D341Med (cell line): ENCODE data around the gene ABLIM2.
A peak's percentile ranks its signal among the peaks of the same experiment; 100 is the strongest.

Experiments
- DNase-seq: peaks from one replicate; pipeline ENCODE4 v3.0.0; 2012; ENCODE audit warnings: low spot score

ABLIM2 gene

DNA sequence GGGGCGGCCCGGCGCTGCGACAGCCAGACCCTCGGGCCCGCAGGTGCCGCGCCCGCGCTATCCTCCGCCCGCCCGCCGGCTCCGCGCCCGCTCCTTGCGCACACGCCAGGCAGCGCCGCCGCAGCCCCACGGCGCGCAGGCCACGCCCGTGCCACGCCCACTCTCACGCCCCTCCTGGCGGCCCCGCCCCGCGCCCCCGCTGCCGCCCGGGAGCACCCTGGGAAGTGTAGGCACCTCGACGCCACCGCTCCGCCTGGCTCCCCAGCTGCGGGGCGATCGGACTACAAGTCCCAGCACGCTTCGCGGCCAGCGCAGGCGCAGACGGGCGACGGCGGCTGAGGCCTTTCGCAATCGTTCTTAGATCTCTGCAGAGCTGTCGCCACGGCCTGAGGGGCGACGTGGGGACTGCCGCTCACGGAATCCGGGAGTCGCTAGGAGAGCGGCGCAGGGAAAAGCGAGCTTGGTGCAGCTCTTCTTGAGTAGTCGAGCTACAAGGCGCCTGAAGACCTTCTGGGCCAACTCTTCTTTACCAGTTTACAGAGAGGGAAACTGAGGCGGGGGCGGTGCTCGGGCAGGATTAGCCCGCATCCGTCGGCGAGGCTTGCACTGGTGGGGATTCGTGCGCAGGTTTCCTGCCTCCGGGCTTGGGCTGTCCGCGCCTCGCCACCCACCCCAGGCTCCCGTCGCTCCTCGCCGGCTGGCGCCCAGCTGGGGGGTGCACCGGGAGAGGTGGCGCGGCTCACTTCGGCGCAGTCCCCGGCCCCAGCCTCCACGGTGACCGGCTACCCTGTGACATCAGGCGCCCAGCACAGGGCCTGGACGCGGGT lies at the start of gene ABLIM2:
Gene ABLIM2 (minus strand): TSS at position 104 of the 827 bp plus-strand sequence. CDS start 124 bp downstream, outside the sequence.
- DNase-seq, result peak; percentile 100

DNA sequence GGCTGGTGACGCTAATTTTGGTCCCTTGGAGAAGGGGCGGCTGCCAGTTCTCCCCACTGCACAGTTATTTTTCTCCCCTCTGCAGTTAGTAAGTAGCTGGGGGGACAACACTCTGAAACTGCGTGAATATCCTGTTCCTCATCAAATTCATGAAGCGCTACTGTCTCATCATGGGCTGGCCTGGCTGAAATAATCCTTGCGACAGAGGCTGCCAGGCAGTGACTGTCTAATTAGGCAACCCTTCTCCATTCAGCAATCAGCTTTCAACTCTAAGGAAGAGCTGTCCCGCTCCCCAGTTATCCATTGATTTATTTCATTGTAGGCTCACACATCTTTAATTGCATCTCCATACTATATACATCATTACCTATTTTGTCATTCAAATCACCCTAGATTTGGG lies 48.7 kb upstream of the ABLIM2 start:
- no peak for DNase-seq

DNA sequence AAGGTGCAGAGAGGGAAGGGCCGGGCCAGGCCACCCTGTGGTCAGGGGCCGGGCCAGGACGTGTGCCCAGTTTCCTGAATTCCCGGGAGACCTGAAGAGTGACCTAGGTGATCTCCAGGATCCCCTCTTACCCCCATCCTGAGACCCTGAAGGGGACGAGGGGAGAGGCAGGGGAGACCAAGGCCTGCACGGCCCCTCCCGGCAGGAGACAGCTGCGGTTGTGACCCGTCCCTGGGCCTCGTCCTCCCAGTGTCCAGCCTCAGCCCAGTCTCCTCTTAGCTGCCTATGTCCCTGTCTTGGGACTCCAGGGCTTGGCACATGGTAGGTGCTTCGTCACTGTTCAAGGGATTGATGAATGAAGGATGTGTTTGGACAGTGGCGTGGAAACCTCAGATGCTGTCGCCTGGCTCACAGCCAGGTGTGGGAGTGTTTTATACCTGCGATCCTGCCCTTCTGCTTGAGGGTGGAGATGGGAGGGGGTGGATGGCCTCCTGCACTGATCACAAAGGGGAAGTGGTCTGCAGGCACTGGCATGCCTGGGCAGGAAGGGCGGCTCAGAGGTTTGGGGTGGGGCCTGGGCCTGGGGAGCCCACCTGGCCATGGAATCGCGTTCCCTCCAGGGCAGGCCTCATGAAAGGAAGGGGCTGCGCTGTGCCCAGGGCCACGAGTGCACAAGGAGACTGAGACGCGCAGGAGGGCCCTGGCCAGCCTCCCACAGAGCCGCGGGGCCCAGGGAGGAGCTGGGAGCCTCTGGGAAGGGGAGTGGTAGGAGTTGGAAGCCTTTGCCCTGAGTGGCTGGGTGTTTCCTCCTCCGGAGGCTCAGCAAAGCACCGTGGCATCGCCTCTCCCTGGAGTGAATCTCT lies 47.4 kb upstream of the ABLIM2 start:
- no peak for DNase-seq

DNA sequence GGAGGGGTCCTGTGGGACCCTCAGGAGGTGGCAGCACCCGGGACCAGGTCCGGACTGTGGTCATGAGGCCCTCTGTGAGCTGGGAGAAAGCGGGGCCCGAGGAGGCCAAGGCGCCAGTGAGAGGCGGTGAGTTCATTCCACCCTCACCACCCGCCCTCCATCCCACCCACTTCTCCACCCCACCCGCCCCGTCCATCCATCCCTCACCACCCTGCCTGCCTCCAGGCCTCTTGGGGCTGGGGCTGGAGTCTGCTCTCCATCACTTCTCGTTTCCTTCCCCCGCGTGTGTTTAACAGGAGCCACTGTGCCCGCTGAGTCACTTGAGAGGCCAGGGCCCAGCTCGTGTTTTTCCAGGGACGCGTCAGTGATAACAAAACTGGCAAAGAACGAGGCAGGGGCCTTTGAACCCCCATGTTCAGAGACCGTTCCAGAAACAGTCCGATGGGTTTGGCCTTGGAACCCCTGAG lies 46.7 kb upstream of the ABLIM2 start:
- DNase-seq, result no peak

DNA sequence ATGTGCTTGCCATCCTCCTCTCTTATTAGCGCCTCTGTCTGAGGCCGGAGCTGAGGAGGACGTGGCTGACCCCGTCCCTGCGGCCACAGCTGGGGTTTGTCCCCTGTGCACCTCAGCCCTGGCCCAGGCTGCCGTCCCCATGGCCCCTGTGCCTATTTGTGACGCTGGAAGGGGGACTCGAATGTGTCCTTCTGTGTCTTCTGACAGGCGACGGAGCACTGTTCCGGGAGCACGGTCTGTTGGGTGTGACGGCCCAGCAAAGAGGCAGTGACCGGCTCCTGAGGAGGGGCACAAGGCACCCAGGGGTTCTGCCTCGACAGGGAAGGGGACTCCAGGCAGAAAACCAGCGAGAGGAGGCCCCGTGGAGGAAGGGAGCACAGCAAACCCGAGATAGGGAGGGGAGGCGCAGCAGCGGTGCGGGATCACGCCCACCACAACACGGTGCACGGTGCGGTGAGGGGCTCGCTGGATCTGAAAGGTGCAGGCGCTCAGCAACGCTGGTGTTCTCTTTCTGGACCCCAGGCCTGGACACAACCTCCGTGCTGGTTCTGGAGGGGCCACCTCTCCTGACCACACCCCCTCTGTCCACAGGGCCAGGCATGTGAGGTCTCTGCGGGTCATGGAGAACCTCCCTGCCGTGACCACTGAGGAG lies 46.1 kb upstream of the ABLIM2 start:
- no peak for DNase-seq

DNA sequence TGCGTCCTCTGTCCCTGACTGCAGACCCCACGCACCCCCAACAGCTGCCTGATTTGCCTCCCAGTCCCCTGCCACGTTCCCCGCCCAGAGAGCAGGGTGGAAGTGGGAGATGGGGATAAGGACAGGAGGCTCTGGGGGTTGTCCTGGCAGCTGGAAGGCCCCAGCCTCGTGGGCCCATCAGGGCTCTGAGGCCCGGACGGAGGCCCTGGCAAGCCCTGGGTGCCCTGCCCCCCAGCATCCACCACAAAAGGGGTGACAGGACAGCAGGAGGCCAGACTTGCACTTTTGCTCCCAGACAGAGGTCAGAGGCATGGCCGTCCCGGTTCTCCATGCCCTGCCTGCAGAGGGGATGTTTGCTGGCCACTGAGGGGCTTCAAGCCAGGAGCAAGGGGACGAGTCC lies 45.2 kb upstream of the ABLIM2 start:
- DNase-seq, result no peak

DNA sequence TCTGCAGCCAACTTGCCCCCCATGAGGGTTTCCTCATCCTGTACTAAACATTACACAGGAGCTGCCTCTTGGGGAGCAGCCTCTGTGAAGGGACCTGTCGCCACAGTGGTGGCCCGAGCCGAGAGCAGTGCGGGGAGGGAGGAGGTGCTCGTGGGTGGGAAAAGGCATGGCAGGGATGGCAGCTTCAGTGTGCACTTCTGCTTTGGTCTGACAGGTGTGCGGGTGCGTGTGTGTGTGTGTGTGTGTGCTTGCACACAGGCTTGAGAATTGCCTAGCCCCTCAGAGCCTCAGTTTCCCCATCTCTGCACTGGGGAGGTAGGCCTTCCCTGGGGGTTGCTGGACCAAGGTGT lies 44.4 kb upstream of the ABLIM2 start:
- no peak for DNase-seq

DNA sequence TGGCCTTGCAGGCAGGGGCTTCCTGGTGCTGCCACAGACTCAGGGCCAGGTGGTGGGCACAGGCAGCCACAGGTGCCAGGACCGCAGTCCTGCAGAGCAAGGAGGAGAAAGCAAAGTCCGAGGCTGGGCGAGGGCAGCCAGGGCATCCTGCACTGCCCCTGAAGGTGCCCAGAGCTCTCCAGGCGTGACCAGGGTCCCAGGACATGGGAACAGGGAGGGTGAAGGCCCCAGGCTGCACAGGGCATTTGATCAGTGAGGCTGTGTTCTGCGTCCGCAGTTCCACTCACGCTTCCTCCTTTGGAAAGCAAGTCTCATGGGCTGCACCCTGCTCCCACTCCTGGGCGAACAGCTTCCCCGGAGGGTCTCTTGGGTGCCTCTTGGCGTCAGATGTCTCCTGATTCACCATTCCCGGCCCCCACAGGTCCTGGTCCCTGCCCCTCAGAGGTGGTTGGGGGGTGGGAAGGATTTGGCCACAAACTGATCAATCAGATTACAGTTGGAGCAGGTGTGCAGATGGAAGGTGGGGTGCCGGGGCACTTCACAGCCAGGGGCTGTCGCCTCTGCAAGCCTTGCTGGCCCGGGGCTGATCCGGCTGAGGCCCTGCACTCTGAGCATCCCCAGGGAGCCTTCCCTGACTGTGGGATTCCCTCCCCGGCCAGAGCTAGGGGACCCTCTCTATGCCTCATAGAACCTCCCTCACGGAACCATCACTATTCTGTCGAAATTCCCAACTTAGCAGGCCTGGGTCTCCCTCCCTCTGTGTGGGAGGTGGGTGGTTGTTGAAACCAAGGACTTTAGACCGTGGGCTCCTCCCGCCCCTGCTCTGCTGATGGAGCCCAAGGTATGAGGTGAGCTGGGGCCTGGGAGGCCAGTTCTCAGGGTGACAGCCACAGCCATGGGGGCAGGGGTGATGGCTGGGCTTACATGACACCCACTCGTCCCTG lies 43.8 kb upstream of the ABLIM2 start:
- no peak for DNase-seq

DNA sequence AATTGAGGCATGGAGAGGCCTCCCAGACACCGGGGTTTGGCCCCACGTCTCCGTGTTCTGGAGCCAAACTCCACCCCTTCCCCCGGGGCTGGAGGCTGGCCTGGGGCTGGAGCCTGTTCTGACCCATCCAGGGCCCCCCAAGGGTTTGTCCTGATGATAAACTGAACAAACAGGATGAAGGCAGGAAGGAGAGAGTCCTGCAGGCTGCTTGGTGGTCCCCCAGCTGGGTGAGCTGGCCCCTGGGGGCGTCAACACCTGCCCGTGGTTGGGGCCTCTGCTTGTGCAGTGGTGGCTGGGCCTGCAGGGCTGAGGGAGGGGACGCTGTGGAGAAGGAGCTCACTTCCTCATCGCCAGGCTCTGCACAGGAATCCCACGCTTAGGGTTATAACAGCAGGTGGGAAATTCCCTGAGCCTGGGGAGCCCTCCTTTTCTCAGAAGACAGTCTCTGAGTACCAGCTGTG lies 42.7 kb upstream of the ABLIM2 start:
- no peak for DNase-seq

DNA sequence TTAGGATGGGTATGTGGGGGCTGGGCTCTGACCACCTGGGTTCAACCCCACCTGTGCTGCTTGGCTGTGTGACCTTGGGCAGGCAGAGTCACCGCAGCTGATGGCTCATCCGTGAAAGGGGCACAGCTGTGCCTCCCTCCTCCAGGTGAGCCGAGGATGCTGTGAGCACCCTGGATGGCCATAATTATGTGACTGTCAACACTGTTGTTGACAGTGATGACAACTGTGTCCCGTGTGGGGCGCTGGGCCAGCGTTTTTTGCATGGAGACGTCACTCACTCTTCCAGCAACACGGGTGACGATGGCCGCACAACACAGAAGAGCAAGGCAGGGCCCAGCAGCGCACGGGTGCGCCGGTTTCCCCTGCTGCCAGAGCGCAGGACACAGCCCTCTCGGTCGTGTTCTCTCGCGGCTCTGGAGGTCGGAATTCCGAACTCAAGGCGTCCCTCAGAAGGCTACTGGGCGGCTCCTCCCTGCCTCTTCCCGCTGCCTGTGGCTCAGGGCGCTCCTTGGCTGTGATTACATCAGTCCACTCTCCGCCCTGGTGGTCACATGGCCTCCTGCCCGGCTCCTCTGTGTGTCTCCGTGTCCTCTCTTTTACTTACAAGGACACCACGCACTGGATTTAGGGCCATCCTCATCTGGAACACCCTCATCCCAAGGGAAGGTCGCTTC lies 41.8 kb upstream of the ABLIM2 start:
- DNase-seq, result no peak

DNA sequence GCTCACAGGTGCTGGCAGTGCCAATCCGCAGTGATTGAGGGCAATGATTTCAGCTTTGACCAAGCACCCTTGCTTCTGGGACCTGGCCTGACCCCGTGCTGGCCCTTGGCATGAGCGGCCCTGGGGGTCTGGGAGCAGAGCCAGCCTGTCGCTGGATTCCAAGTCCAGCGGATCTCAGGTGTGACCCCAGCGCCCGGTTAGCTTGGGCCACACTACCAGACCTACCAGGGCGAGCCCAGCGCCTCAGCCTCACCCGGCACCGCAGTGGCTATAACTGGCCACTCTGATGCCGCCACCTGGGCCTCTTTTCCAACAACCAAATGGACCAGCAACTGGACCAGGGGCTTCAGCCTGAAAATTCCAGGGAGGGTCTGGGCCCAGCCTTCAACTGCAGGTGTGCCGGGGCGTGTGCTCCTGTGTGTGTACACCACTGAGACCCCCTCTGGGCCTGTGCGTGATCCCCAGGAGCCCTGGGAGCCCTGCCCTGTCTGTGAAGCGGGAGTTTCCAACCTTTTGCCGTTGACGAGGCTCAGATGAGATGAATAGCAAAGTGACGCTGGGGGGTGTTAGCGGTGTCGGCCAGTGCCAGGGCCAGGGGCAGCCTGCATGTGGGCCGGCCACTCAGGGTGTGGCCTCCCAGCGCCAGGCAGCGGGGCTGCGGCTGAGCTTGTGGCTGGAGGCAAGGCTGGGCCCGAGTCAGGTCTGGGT lies 41.1 kb upstream of the ABLIM2 start:
- no peak for DNase-seq

DNA sequence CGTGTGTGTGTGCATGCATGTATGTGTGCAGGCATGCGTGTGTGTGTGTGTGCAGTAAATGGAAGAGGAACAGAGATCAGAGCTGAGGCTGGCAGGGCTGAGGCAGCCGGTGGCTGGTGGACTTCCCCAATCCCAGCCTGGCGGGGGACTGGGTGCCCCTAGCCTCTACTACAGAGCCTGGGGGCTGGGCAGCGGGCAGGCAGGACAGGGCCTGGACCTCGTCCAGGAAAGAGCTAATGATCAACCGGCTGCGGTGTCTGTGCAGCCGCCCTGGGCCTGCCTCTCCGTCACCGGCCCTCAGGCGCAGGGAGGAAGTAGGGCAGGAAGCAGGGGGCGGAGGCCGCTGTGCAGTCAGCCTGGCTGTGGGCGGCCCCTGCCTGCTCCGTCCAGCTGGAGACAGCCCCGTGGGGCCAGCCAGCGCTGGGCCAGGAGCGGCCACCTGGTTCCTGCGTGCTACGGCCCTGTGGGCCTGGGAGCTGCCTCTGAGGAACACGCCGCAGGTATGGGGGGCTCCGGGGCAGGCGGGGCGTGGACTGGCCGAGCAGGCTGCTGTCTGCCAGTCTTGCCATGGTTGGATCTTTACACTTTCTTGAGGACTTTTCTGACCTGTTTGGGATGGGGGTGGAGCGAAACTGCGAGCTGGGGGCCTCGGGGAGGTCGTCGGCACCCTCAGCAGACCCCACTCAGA lies 40.4 kb upstream of the ABLIM2 start, which contains the start of gene SH3TC1:
Gene SH3TC1 (plus strand): TSS at position 385 of the 688 bp plus-strand sequence. CDS start 5,905 bp downstream, outside the sequence.
- no peak for DNase-seq

DNA sequence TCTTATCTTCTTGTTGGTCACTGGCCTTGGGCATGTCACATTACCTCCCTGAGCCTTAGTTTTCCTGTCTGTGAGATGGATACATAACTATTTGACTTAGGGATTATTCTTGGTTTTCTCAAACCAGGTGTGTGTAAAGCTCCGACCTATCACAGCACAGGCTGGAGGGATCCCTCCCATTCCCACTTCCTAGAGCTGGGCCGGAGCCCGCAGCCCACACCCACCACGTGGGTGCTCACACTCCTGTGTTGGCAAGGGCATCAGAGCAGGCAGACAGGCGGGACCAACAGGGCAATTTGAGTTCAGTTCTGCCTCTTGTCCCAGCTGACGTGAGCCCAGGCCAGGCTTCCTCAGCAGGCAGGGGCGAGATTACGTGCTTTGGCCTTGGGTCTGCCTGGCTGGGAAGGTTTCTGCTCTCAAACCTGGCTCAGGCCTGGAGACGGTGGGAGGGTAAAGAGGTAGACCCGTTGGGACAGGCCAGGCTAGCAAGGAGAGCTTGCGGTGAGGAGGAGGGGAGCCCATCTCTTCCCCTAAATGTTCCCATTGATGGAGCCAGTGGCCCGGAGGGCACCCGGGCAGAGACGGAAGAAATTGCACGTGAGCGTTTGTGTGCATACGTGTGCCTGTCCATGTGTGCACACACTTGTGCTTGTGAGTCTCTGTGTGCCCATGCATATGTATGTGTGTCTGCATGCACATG lies 39.7 kb upstream of the ABLIM2 start:
- no peak for DNase-seq

DNA sequence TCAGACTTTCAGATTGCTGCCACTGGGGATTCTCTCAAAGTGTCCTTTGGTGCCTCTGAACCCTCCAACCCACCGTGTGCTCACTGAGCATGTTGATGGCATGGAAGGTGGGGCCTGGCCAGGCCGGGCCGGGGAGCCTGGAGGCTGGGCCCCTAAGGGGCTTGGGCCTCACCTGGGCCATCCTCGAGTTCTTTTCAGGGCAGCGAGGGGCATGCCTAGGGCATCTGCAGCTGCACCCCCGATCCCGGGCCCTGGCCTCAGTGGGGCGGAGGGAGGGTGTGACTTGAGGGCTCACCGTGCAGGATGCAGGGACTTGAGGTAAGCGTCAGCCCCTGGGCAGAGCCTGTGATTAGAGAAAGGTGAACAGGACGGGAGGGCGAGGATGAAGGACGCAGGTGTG lies 38.9 kb upstream of the ABLIM2 start:
- DNase-seq, result no peak

DNA sequence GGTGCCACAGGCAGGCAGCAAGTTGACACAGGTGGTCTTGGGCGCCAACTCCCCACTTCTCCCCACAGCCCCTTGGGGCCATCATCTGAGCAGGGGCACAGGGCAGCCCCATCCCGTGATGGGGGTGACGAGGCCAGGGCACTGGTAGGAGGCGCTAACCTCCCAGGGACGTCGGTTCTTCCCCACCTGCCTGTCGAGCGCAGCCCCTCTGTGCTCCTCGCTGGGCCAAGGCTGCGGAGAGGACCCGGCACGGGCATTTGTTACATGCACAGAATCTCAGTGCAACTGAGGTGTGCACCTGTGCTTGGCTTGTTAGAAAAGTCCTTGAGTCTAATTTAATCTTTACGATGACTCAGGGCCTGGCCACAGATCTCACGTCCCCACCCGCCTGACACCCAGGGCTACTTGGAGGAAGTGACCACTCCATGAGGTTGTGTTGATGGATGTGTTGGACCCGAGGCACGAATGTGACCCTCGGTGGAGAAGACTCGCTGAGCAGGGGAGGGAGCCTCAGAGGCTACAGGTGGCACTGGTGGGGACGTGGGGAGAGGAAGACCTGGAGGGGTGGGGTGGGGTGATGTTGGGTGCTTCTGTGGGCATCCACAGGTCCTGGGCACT lies 37.3 kb upstream of the ABLIM2 start:
- no peak for DNase-seq

DNA sequence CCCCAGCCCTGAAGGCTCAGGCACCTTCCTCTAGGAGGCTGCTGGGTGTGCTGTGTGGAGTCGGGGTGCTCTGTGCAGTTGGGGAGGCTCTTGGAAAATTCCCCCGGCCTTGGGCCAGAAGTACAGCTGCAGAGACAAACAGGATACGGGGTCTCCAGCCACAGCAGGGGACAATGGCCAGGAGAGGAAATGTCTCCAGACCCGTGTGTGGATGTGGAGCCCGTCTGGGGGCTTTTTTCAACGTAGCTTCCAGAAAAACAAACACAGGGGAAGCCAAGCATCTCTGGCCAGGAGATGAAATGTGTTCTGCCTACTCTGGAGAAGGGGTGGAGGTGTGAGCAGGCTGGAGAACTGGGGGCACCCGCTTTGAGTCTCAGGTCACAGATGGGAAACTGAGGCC lies 36.8 kb upstream of the ABLIM2 start:
- DNase-seq, result no peak

DNA sequence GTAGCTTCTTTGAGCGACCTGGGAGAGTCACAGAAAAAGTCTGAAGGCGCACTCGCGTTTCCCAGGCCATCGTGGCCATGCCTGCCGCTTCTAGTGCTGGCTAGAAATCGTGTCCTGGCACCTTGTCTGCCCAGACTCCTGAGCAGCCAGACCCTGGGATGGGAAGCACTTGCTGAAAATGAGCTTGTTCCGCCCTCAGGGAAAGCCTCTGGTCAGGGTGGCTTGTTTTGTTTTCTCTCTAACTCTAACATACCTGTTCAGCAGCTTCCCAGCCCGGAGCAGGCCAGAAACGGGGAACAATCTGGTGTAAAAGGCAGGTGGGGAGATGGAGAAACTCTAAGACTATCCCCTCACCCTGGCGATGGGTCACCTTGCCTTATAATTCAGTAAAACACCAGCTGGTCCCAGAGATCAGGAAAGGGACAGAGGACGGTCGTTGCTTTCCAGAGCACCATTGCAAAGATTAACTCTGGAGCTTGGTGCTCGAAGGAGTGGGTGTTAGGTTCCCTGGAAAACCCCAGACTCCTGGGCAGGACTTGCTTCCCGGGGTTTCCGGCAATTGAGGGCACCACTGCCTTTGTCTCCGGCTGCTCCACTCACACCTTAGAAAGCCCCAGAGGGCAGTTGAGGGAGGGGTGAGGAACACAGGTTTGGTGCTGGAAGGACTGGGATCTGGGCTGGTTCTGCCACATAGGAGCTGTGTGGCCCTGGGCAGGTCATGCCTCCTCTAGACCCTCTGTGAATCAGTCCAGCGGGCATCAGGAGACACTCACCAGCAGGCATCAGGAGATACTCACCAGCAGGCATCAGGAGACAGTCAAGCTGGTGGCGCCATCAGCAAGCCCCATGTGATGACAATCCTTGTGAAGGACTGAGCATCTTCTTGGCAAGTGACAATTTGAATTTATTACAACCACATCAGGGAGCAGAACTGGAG lies 36.0 kb upstream of the ABLIM2 start:
- DNase-seq, result no peak
